ENCODE data around the gene DUSP8.
A peak's percentile ranks its signal among the peaks of the same experiment; 100 is the strongest.
"Not testable (repeated sequence)": the region's sequence is repeated elsewhere in the genome, so short reads cannot be mapped to it uniquely, and the experiment has no call there.

DUSP8 gene

DNA sequence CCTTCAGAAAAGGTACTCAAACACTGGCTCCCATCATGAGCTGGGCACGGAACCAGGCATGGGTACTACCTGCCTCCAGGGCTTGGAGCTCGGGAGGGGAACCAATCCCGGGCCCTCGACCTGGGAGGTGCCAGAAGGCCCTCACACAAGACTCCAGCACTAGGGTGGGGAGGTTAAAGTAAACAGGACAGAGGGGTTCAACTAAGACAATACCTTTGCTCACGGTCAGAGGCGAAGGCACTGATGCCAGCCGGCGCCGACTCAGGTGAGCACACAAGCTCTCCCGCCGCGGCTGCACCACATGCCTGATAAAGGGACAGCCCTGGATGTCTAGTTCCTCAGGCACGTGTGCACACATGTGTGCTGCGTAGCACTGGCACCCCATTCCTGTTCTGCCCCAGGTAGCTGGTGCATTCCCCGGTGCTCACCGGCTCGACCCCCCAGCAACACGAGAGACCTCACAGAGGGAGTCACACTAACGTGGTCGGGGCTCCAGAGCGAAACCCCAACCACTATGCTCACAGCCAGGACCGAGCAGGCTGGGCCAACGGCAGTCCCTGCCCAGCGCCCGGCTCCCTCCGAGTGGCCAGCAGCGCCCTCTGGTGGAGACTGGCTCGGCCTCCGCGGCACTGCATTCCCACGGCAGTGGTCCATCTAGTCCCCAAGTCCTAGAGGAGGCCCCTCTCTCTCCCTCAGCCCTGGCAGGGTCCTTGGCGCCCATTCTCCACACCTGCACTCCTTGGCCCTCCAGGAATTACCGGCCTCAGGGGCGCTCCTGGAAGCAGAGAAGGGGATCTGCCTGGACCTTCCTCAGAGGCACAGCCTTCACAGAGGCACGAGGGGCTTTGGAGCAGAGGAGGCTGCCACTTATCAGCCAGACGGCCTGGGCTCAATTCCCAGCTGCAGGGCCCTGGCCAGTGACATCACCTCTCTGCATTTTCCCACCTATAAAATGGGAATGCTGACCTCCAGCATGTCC, 56.7 kb downstream of the DUSP8 start:
- peak; percentile 88 for DNase-seq
- peak; percentile 76 for ATAC-seq

GRCh38 chr11:1514336-1515061, 57.6 kb downstream of the DUSP8 start:
- DNase-seq (no peak), ATAC-seq (no peak)

GRCh38 chr11:1513326-1514296, 58.5 kb downstream of the DUSP8 start:
- no peak for DNase-seq
- ATAC-seq = no peak

DNA sequence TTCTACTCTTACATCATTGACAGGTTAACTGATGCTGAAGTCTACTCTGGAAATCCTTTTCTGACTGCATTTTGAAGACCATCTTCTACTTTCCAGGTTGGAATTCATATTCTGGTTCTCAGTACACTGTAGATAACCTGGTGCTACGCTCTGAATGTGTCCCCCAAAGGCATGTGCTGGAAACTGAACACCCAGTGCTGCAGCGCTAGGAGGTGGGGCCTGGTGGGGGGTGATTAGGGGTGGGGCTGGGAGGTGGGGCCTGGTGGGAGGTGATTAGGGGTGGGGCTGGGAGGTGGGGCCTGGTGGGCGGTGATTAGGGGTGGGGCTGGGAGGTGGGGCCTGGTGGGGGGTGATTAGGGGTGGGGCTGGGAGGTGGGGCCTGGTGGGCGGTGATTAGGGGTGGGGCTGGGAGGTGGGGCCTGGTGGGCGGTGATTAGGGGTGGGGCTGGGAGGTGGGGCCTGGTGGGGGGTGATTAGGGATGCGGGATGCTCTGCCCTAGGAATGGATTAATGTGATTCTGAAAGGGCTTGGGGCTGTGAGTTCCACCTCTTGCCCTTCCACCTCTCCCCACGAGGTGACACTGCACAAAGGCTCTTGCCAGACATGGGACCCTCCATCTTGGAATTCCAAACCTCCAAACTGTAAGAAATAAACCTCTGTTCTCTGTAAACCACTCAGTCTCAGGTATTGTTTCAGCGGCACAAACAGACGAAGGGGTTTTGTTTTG, 59.4 kb downstream of the DUSP8 start:
- ATAC-seq, DNase-seq: not testable (repeated sequence)

DNA sequence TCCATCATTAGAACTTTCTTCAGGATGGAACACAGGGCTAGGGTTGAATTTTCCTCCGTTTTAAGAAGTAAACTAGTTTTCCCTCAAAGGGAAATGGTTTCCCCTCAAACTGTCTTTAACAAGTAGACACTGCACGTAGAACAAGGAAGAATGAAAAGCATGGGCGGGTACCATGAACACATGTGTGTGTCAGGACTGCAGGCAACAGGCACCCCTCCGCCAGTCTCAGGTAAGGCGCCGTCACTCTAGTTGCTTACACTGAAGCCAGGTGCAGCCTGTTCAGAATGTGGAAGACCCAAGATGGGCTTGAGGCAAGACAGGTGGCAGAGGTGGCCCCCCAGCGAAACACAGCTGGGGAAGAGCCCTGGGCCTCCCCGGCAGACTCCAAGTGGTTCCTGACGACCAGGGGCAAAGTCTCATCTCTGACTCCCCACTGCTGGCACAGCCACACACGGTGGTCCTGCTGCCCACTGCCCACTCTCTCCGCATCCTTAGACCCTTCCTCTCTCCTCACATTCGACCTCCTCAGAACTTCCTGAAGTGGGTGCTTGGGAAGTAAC, 60.1 kb downstream of the DUSP8 start:
- no peak for DNase-seq

GRCh38 chr11:1510928-1511327, 61.1 kb downstream of the DUSP8 start:
- no peak for ATAC-seq

More for the DNA sequence above, 60.1 kb downstream of the DUSP8 start:
- ATAC-seq = no peak

GRCh38 chr11:1510351-1510750, 61.7 kb downstream of the DUSP8 start:
- DNase-seq, ATAC-seq: not testable (repeated sequence)

More at GRCh38 chr11:1510928-1511327, 61.1 kb downstream of the DUSP8 start:
- no peak for DNase-seq

- DNase-seq = no peak
- ATAC-seq = no peak
Observed at GRCh38 chr11:1509626-1510255, 62.3 kb downstream of the DUSP8 start.

DNA sequence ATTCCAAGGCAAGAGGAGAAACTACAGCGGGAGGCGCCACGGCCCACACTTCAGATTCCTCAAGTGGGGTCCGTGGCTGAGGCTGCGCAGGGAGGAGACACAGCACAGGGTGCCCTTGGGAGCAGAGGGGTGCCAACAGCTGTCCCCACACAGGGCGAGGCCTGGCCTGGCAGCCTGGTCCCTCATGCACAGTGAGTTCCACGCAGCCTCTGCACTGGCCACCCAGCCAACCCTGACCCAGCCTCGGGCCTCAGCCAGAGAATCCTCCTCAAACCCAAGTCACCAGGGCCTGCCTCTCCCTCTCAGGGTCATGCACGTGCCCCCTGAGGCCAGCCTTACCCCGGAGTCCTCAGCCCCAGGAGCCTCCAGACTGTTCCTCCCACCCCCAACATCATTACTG, 63.1 kb downstream of the DUSP8 start:
- no peak for DNase-seq
- no peak for ATAC-seq

GRCh38 chr11:1508491-1508891, 63.6 kb downstream of the DUSP8 start:
- no peak for DNase-seq

DNA sequence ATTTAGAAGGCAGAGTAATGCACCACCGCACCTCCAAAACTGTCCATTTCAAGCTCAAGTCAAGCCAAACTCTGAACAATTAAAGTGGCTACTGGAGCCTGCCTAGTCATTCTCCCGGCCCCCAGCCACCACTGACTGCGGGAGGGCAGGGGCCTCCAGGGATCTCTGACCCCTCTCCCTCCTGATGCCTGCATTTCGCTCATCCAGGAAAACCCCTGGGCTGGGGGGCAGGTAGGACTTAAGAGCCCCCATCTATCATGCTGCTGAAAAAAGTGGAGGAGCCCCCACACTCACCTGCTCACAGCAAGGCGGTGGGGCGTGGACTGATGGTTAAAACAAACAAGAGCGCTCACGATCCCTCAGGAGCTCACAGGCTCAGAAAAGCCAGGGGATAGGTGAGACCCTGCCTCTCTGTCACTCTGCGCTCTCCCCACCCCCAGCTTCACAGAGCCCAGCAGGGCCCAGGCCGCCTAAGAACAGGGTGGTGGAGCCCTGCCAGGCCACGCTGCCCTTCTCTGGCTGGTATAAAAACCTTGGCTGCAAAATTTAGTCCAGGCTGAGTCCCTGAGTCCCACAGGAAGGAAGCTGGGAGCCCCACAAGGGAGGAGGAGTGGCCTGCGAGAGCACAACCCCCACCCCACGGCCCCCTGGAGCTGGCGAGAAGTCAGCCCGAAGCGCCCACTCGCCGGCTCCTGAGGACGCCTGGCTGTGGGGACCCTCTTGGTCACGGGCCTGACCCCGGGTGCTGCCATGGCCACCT, 64.5 kb downstream of the DUSP8 start:
- no peak for DNase-seq
- ATAC-seq = no peak

More at GRCh38 chr11:1508491-1508891, 63.6 kb downstream of the DUSP8 start:
- no peak for ATAC-seq

GRCh38 chr11:1506981-1507380, 65.1 kb downstream of the DUSP8 start:
- no peak for ATAC-seq
- DNase-seq = no peak

- no peak for ATAC-seq
- no peak for DNase-seq
Observed at GRCh38 chr11:1505480-1505879, 66.6 kb downstream of the DUSP8 start.

DNA sequence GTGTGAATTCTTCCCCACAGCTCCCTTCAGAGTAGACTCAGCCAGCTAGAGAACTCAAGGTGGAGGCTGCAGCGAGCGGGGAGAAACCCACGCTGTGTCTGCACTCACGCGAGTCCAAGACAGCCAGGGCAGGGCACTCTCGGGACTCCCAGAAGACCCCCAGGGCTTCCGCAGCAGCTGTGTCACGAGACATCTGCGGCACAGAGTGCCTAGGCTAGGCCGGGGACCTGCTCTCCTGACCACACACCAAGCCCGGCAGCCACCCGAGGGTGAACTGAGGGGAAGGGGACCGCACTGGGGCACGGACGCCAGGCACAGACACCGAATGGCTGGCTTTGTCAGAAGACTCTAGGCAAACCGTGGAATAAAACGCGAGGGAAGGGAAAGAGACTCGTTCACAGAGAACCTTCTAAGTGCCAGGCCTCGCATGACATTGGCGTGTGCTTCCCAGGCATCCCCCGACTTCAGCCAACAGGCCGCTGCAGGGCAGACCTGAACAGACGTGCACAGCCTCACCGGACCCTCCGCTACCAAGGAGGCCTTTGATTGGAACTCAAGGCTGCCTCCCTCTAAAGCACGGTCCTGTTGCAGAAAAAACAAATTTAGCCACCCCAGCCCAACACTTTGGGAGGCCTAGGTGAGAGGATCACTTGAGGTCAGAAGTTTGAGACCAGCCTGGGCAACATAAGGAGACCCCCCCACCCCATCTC, 67.3 kb downstream of the DUSP8 start:
- no peak for ATAC-seq

DNA sequence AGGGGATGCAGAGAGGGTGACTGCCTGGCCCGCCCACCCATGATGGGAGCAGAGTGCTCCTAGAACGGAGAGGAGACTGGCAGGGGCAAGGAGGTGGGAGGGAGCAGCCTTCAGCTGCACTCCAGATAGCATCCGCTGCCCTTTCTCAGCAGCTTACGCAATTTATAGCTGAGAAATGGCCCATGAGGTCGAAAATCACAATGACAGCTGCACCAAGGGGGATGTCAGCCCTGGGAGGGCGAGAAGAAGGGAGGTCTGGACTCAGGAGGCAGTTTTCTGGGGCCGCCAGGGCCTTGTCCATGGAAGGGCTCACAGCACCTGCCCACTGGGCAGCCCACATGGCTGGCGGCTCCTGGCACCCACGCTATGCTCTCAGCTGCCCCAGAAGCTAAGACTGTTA, 67.9 kb downstream of the DUSP8 start:
- ATAC-seq = no peak
- DNase-seq = no peak

More for the DNA sequence above, 67.3 kb downstream of the DUSP8 start:
- no peak for DNase-seq

All from stimulated activated naive CD8-positive, alpha-beta T cell treated with anti-CD3 and anti-CD28 coated beads, Interleukin-15, Interleukin-2, amounts not matched to agents 100 U/mL and 50 U/mL, for 24 hours (primary cell).